ENCODE data around the gene SMYD1. TPM values are rescaled to one million over a fixed set of nuclear protein-coding genes. Genes with fewer than 3 reads are reported as not detected.

SMYD1 gene
- total and polyA plus RNA-seq, 8 donors, result 0.05 to 0.20 (median 0.06) TPM; not detected in 5

- no peak for TF ChIP-seq CTCF (IDR thresholded peaks at IDR 0.05)
- ATAC-seq (no peak), DNase-seq (no peak)
- Histone ChIP-seq H3K27ac (no peak overlapping the region), H3K9me3 (no peaks in the 10 kb centered on the region), H3K36me3 (no peaks in the 10 kb centered on the region), H3K27me3 (no peaks in the 10 kb centered on the region), H3K4me1 (peaks cover 0 to 7% of the 10 kb centered on the region in 2 donors), H3K4me3 (no peak overlapping the region)
- intact Hi-C loops (cut with DNase I), result no loop called here
Observed at GRCh38 chr2:88077080-88077479, 9.5 kb downstream of the SMYD1 start.

- ATAC-seq (no peak), DNase-seq (no peak)
- no peak overlapping the region for H3K4me3 ChIP-seq
- no peaks in the 10 kb centered on the region for H3K27me3 ChIP-seq
- no peak for TF ChIP-seq CTCF (IDR thresholded peaks at IDR 0.05)
- no peak overlapping the region for H3K27ac ChIP-seq
- intact Hi-C loops (cut with DNase I), result no loop called here
- no peaks in the 10 kb centered on the region for H3K36me3 ChIP-seq
- no peaks in the 10 kb centered on the region for H3K9me3 ChIP-seq
- peaks cover 0 to 7% of the 10 kb centered on the region in 2 donors for H3K4me1 ChIP-seq
Observed at GRCh38 chr2:88078643-88079172, 11.1 kb downstream of the SMYD1 start.

GRCh38 chr2:88080545-88080944 lies 12.9 kb downstream of the SMYD1 start:
- no peaks in the 10 kb centered on the region for H3K4me1 ChIP-seq
- no peaks in the 10 kb centered on the region for H3K36me3 ChIP-seq
- H3K27me3 ChIP-seq, result no peaks in the 10 kb centered on the region
- H3K27ac ChIP-seq, result no peak overlapping the region
- no peak for TF ChIP-seq CTCF (IDR thresholded peaks at IDR 0.05)
- no peaks in the 10 kb centered on the region for H3K9me3 ChIP-seq
- no peak overlapping the region for H3K4me3 ChIP-seq
- no peak for ATAC-seq
- DNase-seq, result no peak
- intact Hi-C loops (cut with DNase I), result no loop called here

- Histone ChIP-seq H3K27ac (no peak overlapping the region), H3K9me3 (no peaks in the 10 kb centered on the region), H3K4me1 (no peaks in the 10 kb centered on the region), H3K4me3 (no peak overlapping the region), H3K36me3 (no peaks in the 10 kb centered on the region), H3K27me3 (no peaks in the 10 kb centered on the region)
- TF ChIP-seq CTCF (IDR thresholded peaks at IDR 0.05), result no peak
- no peak for ATAC-seq
- DNase-seq, result no peak
- intact Hi-C loops (cut with DNase I), result no loop called here
Observed at GRCh38 chr2:88081924-88082608, 14.4 kb downstream of the SMYD1 start.

GRCh38 chr2:88082781-88083180 lies 15.2 kb downstream of the SMYD1 start:
- Histone ChIP-seq H3K27me3 (no peaks in the 10 kb centered on the region), H3K9me3 (no peaks in the 10 kb centered on the region), H3K4me3 (no peak overlapping the region), H3K36me3 (no peaks in the 10 kb centered on the region), H3K4me1 (no peaks in the 10 kb centered on the region), H3K27ac (no peak overlapping the region)
- DNase-seq, result no peak
- ATAC-seq, result no peak
- intact Hi-C loops (cut with DNase I), result no loop called here
- no peak for TF ChIP-seq CTCF (IDR thresholded peaks at IDR 0.05)
